ENCODE data around the gene ODF2.

- TF ChIP-seq POLR2AphosphoS5 (IDR thresholded peaks at IDR 0.05; ENCODE audit: low read depth): no peak
- TF ChIP-seq CTCF (conservative IDR thresholded peaks at IDR 0.05; ENCODE audit: low read depth in 2 of 2): no peak
- TF ChIP-seq EZH2phosphoT487 (IDR thresholded peaks at IDR 0.05; ENCODE audit: unreplicated experiment): no peak
- TF ChIP-seq CREB1 (CRISPR knock-in tag; IDR thresholded peaks at IDR 0.05; ENCODE audit: low read depth): no peak
- TF ChIP-seq EZH2 (IDR thresholded peaks at IDR 0.05; ENCODE audit: low read depth, unreplicated experiment): no peak
- TF ChIP-seq JUNB (IDR thresholded peaks at IDR 0.05; ENCODE audit: unreplicated experiment): no peak
- no peak for TF ChIP-seq ETS1 (IDR thresholded peaks at IDR 0.05)
- TF ChIP-seq REST (IDR thresholded peaks at IDR 0.05; ENCODE audit: unreplicated experiment): no peak
- TF ChIP-seq, protein P1, sequence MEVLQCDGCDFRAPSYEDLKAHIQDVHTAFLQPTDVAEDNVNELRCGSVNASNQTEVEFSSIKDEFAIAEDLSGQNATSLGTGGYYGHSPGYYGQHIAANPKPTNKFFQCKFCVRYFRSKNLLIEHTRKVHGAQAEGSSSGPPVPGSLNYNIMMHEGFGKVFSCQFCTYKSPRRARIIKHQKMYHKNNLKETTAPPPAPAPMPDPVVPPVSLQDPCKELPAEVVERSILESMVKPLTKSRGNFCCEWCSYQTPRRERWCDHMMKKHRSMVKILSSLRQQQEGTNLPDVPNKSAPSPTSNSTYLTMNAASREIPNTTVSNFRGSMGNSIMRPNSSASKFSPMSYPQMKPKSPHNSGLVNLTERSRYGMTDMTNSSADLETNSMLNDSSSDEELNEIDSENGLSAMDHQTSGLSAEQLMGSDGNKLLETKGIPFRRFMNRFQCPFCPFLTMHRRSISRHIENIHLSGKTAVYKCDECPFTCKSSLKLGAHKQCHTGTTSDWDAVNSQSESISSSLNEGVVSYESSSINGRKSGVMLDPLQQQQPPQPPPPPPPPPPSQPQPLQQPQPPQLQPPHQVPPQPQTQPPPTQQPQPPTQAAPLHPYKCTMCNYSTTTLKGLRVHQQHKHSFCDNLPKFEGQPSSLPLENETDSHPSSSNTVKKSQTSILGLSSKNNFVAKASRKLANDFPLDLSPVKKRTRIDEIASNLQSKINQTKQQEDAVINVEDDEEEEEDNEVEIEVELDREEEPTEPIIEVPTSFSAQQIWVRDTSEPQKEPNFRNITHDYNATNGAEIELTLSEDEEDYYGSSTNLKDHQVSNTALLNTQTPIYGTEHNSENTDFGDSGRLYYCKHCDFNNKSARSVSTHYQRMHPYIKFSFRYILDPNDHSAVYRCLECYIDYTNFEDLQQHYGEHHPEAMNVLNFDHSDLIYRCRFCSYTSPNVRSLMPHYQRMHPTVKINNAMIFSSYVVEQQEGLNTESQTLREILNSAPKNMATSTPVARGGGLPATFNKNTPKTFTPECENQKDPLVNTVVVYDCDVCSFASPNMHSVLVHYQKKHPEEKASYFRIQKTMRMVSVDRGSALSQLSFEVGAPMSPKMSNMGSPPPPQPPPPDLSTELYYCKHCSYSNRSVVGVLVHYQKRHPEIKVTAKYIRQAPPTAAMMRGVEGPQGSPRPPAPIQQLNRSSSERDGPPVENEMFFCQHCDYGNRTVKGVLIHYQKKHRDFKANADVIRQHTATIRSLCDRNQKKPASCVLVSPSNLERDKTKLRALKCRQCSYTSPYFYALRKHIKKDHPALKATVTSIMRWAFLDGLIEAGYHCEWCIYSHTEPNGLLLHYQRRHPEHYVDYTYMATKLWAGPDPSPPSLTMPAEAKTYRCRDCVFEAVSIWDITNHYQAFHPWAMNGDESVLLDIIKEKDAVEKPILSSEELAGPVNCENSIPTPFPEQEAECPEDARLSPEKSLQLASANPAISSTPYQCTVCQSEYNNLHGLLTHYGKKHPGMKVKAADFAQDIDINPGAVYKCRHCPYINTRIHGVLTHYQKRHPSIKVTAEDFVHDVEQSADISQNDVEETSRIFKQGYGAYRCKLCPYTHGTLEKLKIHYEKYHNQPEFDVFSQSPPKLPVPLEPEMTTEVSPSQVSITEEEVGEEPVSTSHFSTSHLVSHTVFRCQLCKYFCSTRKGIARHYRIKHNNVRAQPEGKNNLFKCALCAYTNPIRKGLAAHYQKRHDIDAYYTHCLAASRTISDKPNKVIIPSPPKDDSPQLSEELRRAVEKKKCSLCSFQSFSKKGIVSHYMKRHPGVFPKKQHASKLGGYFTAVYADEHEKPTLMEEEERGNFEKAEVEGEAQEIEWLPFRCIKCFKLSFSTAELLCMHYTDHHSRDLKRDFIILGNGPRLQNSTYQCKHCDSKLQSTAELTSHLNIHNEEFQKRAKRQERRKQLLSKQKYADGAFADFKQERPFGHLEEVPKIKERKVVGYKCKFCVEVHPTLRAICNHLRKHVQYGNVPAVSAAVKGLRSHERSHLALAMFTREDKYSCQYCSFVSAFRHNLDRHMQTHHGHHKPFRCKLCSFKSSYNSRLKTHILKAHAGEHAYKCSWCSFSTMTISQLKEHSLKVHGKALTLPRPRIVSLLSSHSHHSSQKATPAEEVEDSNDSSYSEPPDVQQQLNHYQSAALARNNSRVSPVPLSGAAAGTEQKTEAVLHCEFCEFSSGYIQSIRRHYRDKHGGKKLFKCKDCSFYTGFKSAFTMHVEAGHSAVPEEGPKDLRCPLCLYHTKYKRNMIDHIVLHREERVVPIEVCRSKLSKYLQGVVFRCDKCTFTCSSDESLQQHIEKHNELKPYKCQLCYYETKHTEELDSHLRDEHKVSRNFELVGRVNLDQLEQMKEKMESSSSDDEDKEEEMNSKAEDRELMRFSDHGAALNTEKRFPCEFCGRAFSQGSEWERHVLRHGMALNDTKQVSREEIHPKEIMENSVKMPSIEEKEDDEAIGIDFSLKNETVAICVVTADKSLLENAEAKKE (CRISPR knock-in tag; IDR thresholded peaks at IDR 0.05): no peak
- no peak for TF ChIP-seq NANOG (IDR thresholded peaks at IDR 0.05; ENCODE audit: borderline replicate concordance)
- no peak for TF ChIP-seq STAT1 (IDR thresholded peaks at IDR 0.05; ENCODE audit: unreplicated experiment)
- no peak for TF ChIP-seq ZNF331 (CRISPR knock-in tag; IDR thresholded peaks at IDR 0.05; ENCODE audit: low read depth)
Observed at GRCh38 chr9:128481561-128481960, 25.8 kb downstream of the ODF2 start.

All from GM23338 (cell line).